ENCODE data around the gene ELK3. TPM values are rescaled to one million over a fixed set of nuclear protein-coding genes. Genes with fewer than 3 reads are reported as not detected.

Gene ELK3
- polyA plus RNA-seq, 1 of the 3 experiments (the other 2 are of a cell fraction) = 33.8 TPM

DNA sequence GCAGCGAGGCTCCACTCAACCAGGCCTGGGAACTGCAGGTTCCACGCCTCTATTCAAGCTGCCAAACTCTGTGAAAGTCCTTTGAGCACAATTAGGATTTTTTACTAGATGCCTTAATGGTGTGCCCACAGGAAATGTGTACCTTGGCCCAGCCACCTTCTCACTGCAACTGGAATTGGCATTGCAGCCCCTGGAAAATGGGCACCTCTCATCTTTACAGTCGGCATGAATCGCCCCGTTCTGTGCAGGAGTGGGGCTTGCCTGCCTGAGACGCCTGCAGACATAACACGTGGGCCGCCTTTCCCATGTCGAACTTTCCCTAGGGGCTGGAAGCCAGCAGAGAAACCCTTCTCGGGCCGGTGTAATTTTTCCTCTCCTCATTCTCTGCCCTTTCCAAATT lies 42.0 kb upstream of the ELK3 start:
- no peaks in the 10 kb centered on the region for H3K36me3 ChIP-seq (replicated peaks in 1 of 2; ENCODE audit: control insufficient read depth in 1 of 2, insufficient read depth in 2 of 2, low read length in 1 of 2)
- WGBS (ENCODE audit: low lambda C conversion rate) = 75% methylated on average over 8 of the region's 11 CpGs
- ChIA-PET POLR2A (no interaction called here), CTCF (interaction anchor here (1.8 kb wide), 1 partner anchor 10 kb away, joined by 5 read pairs; no protein-coding TSS in a partner anchor)
- peaks cover 0 to 2% of the 10 kb centered on the region in 2 experiments; a peak in 1 of 4 replicates for H3K4me1 ChIP-seq (ENCODE audit: control insufficient read depth in 1 of 2, insufficient read depth in 2 of 2, low read depth in 1 of 2, low read length in 1 of 2)
- TF ChIP-seq MEF2A (IDR thresholded peaks at IDR 0.05; ENCODE audit: borderline replicate concordance, low read depth) (no peak), RAD21 (IDR thresholded peaks at IDR 0.05; ENCODE audit: low read length) (no peak), SMC3 (IDR thresholded peaks at IDR 0.05; ENCODE audit: low read depth, low read length) (no peak), YY1 (IDR thresholded peaks at IDR 0.05; ENCODE audit: low read depth) (no peak), TEAD4 (IDR thresholded peaks at IDR 0.05; ENCODE audit: borderline replicate concordance, insufficient read depth) (no peak)
- TF ChIP-seq, protein P1, sequence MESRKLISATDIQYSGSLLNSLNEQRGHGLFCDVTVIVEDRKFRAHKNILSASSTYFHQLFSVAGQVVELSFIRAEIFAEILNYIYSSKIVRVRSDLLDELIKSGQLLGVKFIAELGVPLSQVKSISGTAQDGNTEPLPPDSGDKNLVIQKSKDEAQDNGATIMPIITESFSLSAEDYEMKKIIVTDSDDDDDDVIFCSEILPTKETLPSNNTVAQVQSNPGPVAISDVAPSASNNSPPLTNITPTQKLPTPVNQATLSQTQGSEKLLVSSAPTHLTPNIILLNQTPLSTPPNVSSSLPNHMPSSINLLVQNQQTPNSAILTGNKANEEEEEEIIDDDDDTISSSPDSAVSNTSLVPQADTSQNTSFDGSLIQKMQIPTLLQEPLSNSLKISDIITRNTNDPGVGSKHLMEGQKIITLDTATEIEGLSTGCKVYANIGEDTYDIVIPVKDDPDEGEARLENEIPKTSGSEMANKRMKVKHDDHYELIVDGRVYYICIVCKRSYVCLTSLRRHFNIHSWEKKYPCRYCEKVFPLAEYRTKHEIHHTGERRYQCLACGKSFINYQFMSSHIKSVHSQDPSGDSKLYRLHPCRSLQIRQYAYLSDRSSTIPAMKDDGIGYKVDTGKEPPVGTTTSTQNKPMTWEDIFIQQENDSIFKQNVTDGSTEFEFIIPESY (IDR thresholded peaks at IDR 0.05; ENCODE audit: borderline replicate concordance, low read depth) = no peak
- TF ChIP-seq, protein P2, sequence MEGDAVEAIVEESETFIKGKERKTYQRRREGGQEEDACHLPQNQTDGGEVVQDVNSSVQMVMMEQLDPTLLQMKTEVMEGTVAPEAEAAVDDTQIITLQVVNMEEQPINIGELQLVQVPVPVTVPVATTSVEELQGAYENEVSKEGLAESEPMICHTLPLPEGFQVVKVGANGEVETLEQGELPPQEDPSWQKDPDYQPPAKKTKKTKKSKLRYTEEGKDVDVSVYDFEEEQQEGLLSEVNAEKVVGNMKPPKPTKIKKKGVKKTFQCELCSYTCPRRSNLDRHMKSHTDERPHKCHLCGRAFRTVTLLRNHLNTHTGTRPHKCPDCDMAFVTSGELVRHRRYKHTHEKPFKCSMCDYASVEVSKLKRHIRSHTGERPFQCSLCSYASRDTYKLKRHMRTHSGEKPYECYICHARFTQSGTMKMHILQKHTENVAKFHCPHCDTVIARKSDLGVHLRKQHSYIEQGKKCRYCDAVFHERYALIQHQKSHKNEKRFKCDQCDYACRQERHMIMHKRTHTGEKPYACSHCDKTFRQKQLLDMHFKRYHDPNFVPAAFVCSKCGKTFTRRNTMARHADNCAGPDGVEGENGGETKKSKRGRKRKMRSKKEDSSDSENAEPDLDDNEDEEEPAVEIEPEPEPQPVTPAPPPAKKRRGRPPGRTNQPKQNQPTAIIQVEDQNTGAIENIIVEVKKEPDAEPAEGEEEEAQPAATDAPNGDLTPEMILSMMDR (IDR thresholded peaks at IDR 0.05) = no peak
- no peak overlapping the region for H3K27ac ChIP-seq (ENCODE audit: low read depth in 2 of 2, low read length in 1 of 2)
- no peak overlapping the region for H2AFZ ChIP-seq (ENCODE audit: low read depth)
- H3K9ac ChIP-seq = no peak overlapping the region
- H3K79me2 ChIP-seq (ENCODE audit: insufficient read depth) = no peaks in the 10 kb centered on the region
- H3K9me2 ChIP-seq = no peaks in the 10 kb centered on the region
- H3K4me3 ChIP-seq (ENCODE audit: low read depth in 2 of 2, low read length in 1 of 2) = no peak overlapping the region
- H3K27me3 ChIP-seq (ENCODE audit: insufficient read depth) = no peaks in the 10 kb centered on the region
- H3K9me3 ChIP-seq = no peaks in the 10 kb centered on the region
- H3K4me2 ChIP-seq = no peak overlapping the region
- peak; percentile 34 for DNase-seq
- no peaks in the 10 kb centered on the region for H3F3A ChIP-seq (replicated peaks; ENCODE audit: insufficient read depth)
- H4K20me1 ChIP-seq (ENCODE audit: insufficient read depth) = no peaks in the 10 kb centered on the region

DNA sequence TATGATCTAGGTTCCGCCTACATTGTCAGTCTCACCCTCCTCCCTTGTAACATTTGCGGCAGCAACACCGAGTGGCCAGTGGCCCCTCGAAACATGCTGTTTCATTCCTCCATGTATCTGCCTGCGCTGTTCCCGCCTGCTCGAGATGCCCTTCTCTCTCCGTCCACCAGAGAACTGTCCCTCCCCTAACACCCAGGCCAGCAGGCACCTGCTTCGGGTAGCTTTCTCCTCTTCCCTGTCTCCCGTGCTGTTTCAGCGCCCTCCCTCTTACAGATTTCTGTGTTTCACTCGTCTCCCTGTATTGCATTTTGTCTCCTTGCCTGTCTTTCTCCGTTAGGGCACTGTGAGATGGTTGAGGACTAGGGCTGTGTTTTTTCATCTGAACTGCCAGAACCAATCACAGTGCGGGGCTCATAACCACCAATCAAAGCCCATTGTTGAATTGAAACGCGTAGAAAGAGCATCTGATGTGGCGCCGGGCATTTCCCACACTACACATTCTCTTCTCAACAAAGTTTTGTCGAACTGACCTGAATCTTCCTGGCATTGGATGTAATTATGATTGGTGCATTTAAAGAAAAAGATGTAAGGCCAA lies 40.9 kb upstream of the ELK3 start:
- 52% methylated on average over 19 of the region's 19 CpGs for WGBS (ENCODE audit: low lambda C conversion rate)
- Histone ChIP-seq H3K27me3 (ENCODE audit: insufficient read depth) (no peaks in the 10 kb centered on the region), H3K9ac (no peak overlapping the region)
- TF ChIP-seq RFX5 (IDR thresholded peaks at IDR 0.05; ENCODE audit: low read length) (peak; percentile 54; the same call in 1 of the 2 replicates), TAF1 (IDR thresholded peaks at IDR 0.05; ENCODE audit: borderline replicate concordance, low read depth, low read length) (no peak), EZH2phosphoT487 (IDR thresholded peaks at IDR 0.05; ENCODE audit: borderline replicate concordance, low read depth) (no peak), RAD21 (IDR thresholded peaks at IDR 0.05; ENCODE audit: low read length) (peak; percentile 24; the same call in 1 of the 2 replicates), RCOR1 (IDR thresholded peaks at IDR 0.05; ENCODE audit: low read length) (peak; percentile 36; the same call in 1 of the 2 replicates), SIN3A (IDR thresholded peaks at IDR 0.05; ENCODE audit: borderline replicate concordance, low read depth, low read length) (no peak), ELF1 (IDR thresholded peaks at IDR 0.05) (no peak), NFIC (IDR thresholded peaks at IDR 0.05; ENCODE audit: borderline replicate concordance) (no peak)
- TF ChIP-seq, protein P3, sequence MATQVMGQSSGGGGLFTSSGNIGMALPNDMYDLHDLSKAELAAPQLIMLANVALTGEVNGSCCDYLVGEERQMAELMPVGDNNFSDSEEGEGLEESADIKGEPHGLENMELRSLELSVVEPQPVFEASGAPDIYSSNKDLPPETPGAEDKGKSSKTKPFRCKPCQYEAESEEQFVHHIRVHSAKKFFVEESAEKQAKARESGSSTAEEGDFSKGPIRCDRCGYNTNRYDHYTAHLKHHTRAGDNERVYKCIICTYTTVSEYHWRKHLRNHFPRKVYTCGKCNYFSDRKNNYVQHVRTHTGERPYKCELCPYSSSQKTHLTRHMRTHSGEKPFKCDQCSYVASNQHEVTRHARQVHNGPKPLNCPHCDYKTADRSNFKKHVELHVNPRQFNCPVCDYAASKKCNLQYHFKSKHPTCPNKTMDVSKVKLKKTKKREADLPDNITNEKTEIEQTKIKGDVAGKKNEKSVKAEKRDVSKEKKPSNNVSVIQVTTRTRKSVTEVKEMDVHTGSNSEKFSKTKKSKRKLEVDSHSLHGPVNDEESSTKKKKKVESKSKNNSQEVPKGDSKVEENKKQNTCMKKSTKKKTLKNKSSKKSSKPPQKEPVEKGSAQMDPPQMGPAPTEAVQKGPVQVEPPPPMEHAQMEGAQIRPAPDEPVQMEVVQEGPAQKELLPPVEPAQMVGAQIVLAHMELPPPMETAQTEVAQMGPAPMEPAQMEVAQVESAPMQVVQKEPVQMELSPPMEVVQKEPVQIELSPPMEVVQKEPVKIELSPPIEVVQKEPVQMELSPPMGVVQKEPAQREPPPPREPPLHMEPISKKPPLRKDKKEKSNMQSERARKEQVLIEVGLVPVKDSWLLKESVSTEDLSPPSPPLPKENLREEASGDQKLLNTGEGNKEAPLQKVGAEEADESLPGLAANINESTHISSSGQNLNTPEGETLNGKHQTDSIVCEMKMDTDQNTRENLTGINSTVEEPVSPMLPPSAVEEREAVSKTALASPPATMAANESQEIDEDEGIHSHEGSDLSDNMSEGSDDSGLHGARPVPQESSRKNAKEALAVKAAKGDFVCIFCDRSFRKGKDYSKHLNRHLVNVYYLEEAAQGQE (IDR thresholded peaks at IDR 0.05; ENCODE audit: low read depth, low read length) = no peak
- TF ChIP-seq, protein P1 (IDR thresholded peaks at IDR 0.05; ENCODE audit: borderline replicate concordance, low read depth) = no peak
- TF ChIP-seq, protein P4, sequence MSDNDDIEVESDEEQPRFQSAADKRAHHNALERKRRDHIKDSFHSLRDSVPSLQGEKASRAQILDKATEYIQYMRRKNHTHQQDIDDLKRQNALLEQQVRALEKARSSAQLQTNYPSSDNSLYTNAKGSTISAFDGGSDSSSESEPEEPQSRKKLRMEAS (IDR thresholded peaks at IDR 0.05; ENCODE audit: low read depth) = peak; percentile 66

More for the DNA sequence above, 40.9 kb upstream of the ELK3 start:
- Histone ChIP-seq H3K9me2 (no peaks in the 10 kb centered on the region), H3K36me3 (replicated peaks in 1 of 2; ENCODE audit: control insufficient read depth in 1 of 2, insufficient read depth in 2 of 2, low read length in 1 of 2) (no peaks in the 10 kb centered on the region), H3K4me3 (ENCODE audit: low read depth in 2 of 2, low read length in 1 of 2) (peak overlapping the region; percentile 31 to 36; a peak in 3 of 4 replicates), H3K79me2 (ENCODE audit: insufficient read depth) (no peaks in the 10 kb centered on the region), H3F3A (replicated peaks; ENCODE audit: insufficient read depth) (no peaks in the 10 kb centered on the region), H3K27ac (ENCODE audit: low read depth in 2 of 2, low read length in 1 of 2) (peak overlapping the region in 1 of 2 experiments; percentile 58; a peak in 2 of 4 replicates), H3K4me2 (peak overlapping the region; percentile 53), H3K9me3 (no peaks in the 10 kb centered on the region), H4K20me1 (ENCODE audit: insufficient read depth) (no peaks in the 10 kb centered on the region), H3K4me1 (ENCODE audit: control insufficient read depth in 1 of 2, insufficient read depth in 2 of 2, low read depth in 1 of 2, low read length in 1 of 2) (peaks cover 0 to 2% of the 10 kb centered on the region in 2 experiments; a peak in 1 of 4 replicates), H2AFZ (ENCODE audit: low read depth) (peak overlapping the region; percentile 87; the same call in 1 of the 2 replicates)
- CTCF ChIA-PET = interaction anchor here (0.6 to 1.8 kb wide), 4 partner anchors 9 to 87 kb away, joined by 3 to 5 read pairs (median 3); no protein-coding TSS in a partner anchor
- POLR2A ChIA-PET = no interaction called here
- DNase-seq = peak; percentile 83

Measured in SK-N-SH (cell line).